Activated naive CD4-positive, alpha-beta T cell treated with anti-CD3 and anti-CD28 coated beads, Interleukin-2, amount 50 U/mL, for 24 hours (primary cell): Measurements from ENCODE around the gene TEAD1.

ENCODE experiments used
- H3K27ac Mint-ChIP-seq: one replicate; pipeline ENCODE4 v1.8.0; 2021; ENCODE audit warnings: mild to moderate bottlenecking, mixed read lengths
- H3K27me3 Mint-ChIP-seq: one replicate; pipeline ENCODE4 v1.8.0; 2021; ENCODE audit warnings: mixed read lengths
- H3K36me3 Mint-ChIP-seq: one replicate; pipeline ENCODE4 v1.8.0; 2021; ENCODE audit warnings: mixed read lengths
- H3K4me1 Mint-ChIP-seq: one replicate; pipeline ENCODE4 v1.8.0; 2021; ENCODE audit warnings: mixed read lengths
- H3K4me3 Mint-ChIP-seq: one replicate; pipeline ENCODE4 v1.8.0; 2021; ENCODE audit warnings: mild to moderate bottlenecking, mixed read lengths
- H3K9me3 Mint-ChIP-seq: one replicate; pipeline ENCODE4 v1.8.0; 2021; ENCODE audit warnings: mixed read lengths

TEAD1 gene

GRCh38 chr11:12971955-12972354 lies 297.7 kb downstream of the TEAD1 start:
- no peaks in the 10 kb centered on the region for H3K9me3 Mint-ChIP-seq
- H3K27ac Mint-ChIP-seq = no peak overlapping the region
- H3K27me3 Mint-ChIP-seq = peaks cover 6% of the 10 kb centered on the region
- no peaks in the 10 kb centered on the region for H3K36me3 Mint-ChIP-seq
- H3K4me1 Mint-ChIP-seq = no peaks in the 10 kb centered on the region
- no peak overlapping the region for H3K4me3 Mint-ChIP-seq

GRCh38 chr11:12973528-12974181 lies 299.4 kb downstream of the TEAD1 start:
- Mint-ChIP-seq H3K4me1 (no peaks in the 10 kb centered on the region), H3K36me3 (no peaks in the 10 kb centered on the region), H3K4me3 (no peak overlapping the region), H3K27me3 (peaks cover 9% of the 10 kb centered on the region), H3K9me3 (no peaks in the 10 kb centered on the region), H3K27ac (no peak overlapping the region)

GRCh38 chr11:12975195-12975594 lies 301.0 kb downstream of the TEAD1 start:
- no peak overlapping the region for H3K4me3 Mint-ChIP-seq
- H3K36me3 Mint-ChIP-seq = no peaks in the 10 kb centered on the region
- H3K4me1 Mint-ChIP-seq = no peaks in the 10 kb centered on the region

GRCh38 chr11:12979928-12980689 lies 305.9 kb downstream of the TEAD1 start:
- Mint-ChIP-seq H3K27ac (no peak overlapping the region), H3K4me1 (no peaks in the 10 kb centered on the region), H3K9me3 (no peaks in the 10 kb centered on the region), H3K36me3 (no peaks in the 10 kb centered on the region), H3K27me3 (peaks cover 11% of the 10 kb centered on the region), H3K4me3 (no peak overlapping the region)

More at GRCh38 chr11:12975195-12975594, 301.0 kb downstream of the TEAD1 start:
- H3K9me3 Mint-ChIP-seq = no peaks in the 10 kb centered on the region
- H3K27ac Mint-ChIP-seq = no peak overlapping the region
- peaks cover 9% of the 10 kb centered on the region for H3K27me3 Mint-ChIP-seq

- Mint-ChIP-seq H3K27me3 (peaks cover 23% of the 10 kb centered on the region), H3K27ac (no peak overlapping the region), H3K9me3 (no peaks in the 10 kb centered on the region), H3K4me1 (no peaks in the 10 kb centered on the region), H3K4me3 (no peak overlapping the region), H3K36me3 (no peaks in the 10 kb centered on the region)
Measured at GRCh38 chr11:12981676-12982522, 307.7 kb downstream of the TEAD1 start.

GRCh38 chr11:12983336-12983735 lies 309.1 kb downstream of the TEAD1 start:
- Mint-ChIP-seq H3K27me3 (peaks cover 21% of the 10 kb centered on the region), H3K4me1 (no peaks in the 10 kb centered on the region), H3K4me3 (no peak overlapping the region)

GRCh38 chr11:12986194-12986898 lies 312.1 kb downstream of the TEAD1 start:
- H3K9me3 Mint-ChIP-seq = no peaks in the 10 kb centered on the region
- no peaks in the 10 kb centered on the region for H3K36me3 Mint-ChIP-seq
- H3K4me3 Mint-ChIP-seq = no peak overlapping the region
- H3K27ac Mint-ChIP-seq = no peak overlapping the region
- peaks cover 18% of the 10 kb centered on the region for H3K27me3 Mint-ChIP-seq
- H3K4me1 Mint-ChIP-seq = no peaks in the 10 kb centered on the region

More at GRCh38 chr11:12983336-12983735, 309.1 kb downstream of the TEAD1 start:
- Mint-ChIP-seq H3K36me3 (no peaks in the 10 kb centered on the region), H3K9me3 (no peaks in the 10 kb centered on the region), H3K27ac (no peak overlapping the region)

GRCh38 chr11:12989428-12990161 lies 315.4 kb downstream of the TEAD1 start:
- H3K9me3 Mint-ChIP-seq = no peaks in the 10 kb centered on the region
- no peak overlapping the region for H3K4me3 Mint-ChIP-seq
- H3K36me3 Mint-ChIP-seq = no peaks in the 10 kb centered on the region
- H3K27ac Mint-ChIP-seq = no peak overlapping the region
- no peaks in the 10 kb centered on the region for H3K4me1 Mint-ChIP-seq
- peaks cover 12% of the 10 kb centered on the region for H3K27me3 Mint-ChIP-seq

GRCh38 chr11:12990162-12990480 lies 315.9 kb downstream of the TEAD1 start:
- H3K27me3 Mint-ChIP-seq = peaks cover 12% of the 10 kb centered on the region
- no peaks in the 10 kb centered on the region for H3K36me3 Mint-ChIP-seq
- no peak overlapping the region for H3K27ac Mint-ChIP-seq
- no peak overlapping the region for H3K4me3 Mint-ChIP-seq
- H3K4me1 Mint-ChIP-seq = no peaks in the 10 kb centered on the region
- no peaks in the 10 kb centered on the region for H3K9me3 Mint-ChIP-seq

- Mint-ChIP-seq H3K4me3 (no peak overlapping the region), H3K9me3 (no peaks in the 10 kb centered on the region), H3K36me3 (no peaks in the 10 kb centered on the region), H3K27ac (no peak overlapping the region), H3K4me1 (no peaks in the 10 kb centered on the region), H3K27me3 (peaks cover 2% of the 10 kb centered on the region)
Measured at GRCh38 chr11:12991426-12991825, 317.2 kb downstream of the TEAD1 start.

- Mint-ChIP-seq H3K9me3 (no peaks in the 10 kb centered on the region), H3K27me3 (peaks cover 4% of the 10 kb centered on the region), H3K4me3 (no peak overlapping the region), H3K36me3 (no peaks in the 10 kb centered on the region), H3K4me1 (no peaks in the 10 kb centered on the region), H3K27ac (no peak overlapping the region)
Measured at GRCh38 chr11:12993626-12994025, 319.4 kb downstream of the TEAD1 start.
